ENCODE measurements around the gene FBN2.

The FBN2 gene

GRCh38 chr5:128243958-128244582 lies 294.0 kb downstream of the FBN2 start:
- Histone ChIP-seq H2AFZ (ENCODE audit: low read depth) (no peak overlapping the region), H3K4me3 (IDR thresholded peaks at IDR 0.05; ENCODE audit: insufficient read depth, low read depth, low read length) (no peak overlapping the region), H3K4me2 (no peak overlapping the region), H4K20me1 (ENCODE audit: insufficient read depth) (no peaks in the 10 kb centered on the region), H3K9ac (no peak overlapping the region), H3K27me3 (ENCODE audit: insufficient read depth, low read depth) (no peaks in the 10 kb centered on the region), H3K79me2 (ENCODE audit: insufficient read depth, low read depth) (no peaks in the 10 kb centered on the region), H3K27ac (no peak overlapping the region), H3K36me3 (ENCODE audit: insufficient read depth) (no peaks in the 10 kb centered on the region), H3K4me1 (ENCODE audit: low read depth, poor library complexity, severe bottlenecking) (no peaks in the 10 kb centered on the region)
- TF ChIP-seq, protein P1, sequence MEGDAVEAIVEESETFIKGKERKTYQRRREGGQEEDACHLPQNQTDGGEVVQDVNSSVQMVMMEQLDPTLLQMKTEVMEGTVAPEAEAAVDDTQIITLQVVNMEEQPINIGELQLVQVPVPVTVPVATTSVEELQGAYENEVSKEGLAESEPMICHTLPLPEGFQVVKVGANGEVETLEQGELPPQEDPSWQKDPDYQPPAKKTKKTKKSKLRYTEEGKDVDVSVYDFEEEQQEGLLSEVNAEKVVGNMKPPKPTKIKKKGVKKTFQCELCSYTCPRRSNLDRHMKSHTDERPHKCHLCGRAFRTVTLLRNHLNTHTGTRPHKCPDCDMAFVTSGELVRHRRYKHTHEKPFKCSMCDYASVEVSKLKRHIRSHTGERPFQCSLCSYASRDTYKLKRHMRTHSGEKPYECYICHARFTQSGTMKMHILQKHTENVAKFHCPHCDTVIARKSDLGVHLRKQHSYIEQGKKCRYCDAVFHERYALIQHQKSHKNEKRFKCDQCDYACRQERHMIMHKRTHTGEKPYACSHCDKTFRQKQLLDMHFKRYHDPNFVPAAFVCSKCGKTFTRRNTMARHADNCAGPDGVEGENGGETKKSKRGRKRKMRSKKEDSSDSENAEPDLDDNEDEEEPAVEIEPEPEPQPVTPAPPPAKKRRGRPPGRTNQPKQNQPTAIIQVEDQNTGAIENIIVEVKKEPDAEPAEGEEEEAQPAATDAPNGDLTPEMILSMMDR (conservative IDR thresholded peaks at IDR 0.05; ENCODE audit: low read depth, low read length) = no peak

GRCh38 chr5:128241051-128241695 lies 296.9 kb downstream of the FBN2 start:
- Histone ChIP-seq H3K9ac (no peak overlapping the region), H2AFZ (ENCODE audit: low read depth) (no peak overlapping the region), H3K4me3 (IDR thresholded peaks at IDR 0.05; ENCODE audit: insufficient read depth, low read depth, low read length) (no peak overlapping the region), H3K4me2 (no peak overlapping the region), H3K79me2 (ENCODE audit: insufficient read depth, low read depth) (no peaks in the 10 kb centered on the region), H3K27ac (no peak overlapping the region), H4K20me1 (ENCODE audit: insufficient read depth) (no peaks in the 10 kb centered on the region), H3K27me3 (ENCODE audit: insufficient read depth, low read depth) (no peaks in the 10 kb centered on the region), H3K36me3 (ENCODE audit: insufficient read depth) (no peaks in the 10 kb centered on the region), H3K4me1 (ENCODE audit: low read depth, poor library complexity, severe bottlenecking) (no peaks in the 10 kb centered on the region)
- TF ChIP-seq, protein P1 (conservative IDR thresholded peaks at IDR 0.05; ENCODE audit: low read depth, low read length) = no peak

DNA sequence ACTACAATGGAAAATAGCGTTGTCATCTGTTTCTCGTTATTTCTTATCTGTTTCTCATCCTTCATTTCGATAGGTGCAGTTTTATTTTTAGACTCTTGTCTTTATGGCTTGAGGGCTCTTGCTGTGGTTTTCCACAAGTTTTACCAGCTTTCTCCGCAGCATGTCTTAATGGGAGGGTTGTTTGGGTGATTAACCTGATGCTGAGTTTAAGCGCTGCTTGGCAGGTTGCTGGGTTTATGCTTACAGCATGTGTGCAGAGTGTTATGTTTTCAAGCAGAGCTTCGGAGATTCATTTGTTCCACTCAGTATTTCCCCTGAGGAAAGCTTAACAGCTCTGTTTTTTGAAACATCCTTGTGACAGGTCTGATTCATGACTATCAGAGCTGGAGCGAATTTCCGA lies 300.5 kb downstream of the FBN2 start:
- H3K4me2 ChIP-seq = no peak overlapping the region
- no peaks in the 10 kb centered on the region for H3K27me3 ChIP-seq (ENCODE audit: insufficient read depth, low read depth)
- H3K4me3 ChIP-seq (IDR thresholded peaks at IDR 0.05; ENCODE audit: insufficient read depth, low read depth, low read length) = no peak overlapping the region
- H3K27ac ChIP-seq = no peak overlapping the region
- TF ChIP-seq, protein P1 (conservative IDR thresholded peaks at IDR 0.05; ENCODE audit: low read depth, low read length) = no peak
- no peak overlapping the region for H2AFZ ChIP-seq (ENCODE audit: low read depth)
- H4K20me1 ChIP-seq (ENCODE audit: insufficient read depth) = no peaks in the 10 kb centered on the region
- no peaks in the 10 kb centered on the region for H3K36me3 ChIP-seq (ENCODE audit: insufficient read depth)
- no peaks in the 10 kb centered on the region for H3K4me1 ChIP-seq (ENCODE audit: low read depth, poor library complexity, severe bottlenecking)
- H3K9ac ChIP-seq = no peak overlapping the region
- H3K79me2 ChIP-seq (ENCODE audit: insufficient read depth, low read depth) = no peaks in the 10 kb centered on the region

DNA sequence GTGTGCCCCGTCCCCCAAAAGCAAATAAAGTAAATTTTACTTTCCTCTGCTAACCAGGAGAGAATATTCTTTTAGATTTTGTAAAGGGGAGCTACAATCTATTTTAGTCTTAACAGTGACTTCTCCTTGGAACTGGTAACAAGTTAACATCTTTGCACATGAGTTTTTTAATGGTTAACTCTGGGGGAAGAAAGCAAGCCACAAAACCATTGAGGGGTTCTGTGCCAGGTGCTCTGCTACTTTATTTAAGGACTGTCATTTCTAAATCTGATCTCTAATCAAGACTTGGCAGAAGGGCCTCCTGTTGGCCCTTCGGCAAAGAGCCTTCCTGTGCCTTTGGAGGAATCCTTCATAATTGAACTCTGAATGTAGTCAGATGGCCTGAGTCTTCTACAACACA lies 301.0 kb downstream of the FBN2 start:
- Histone ChIP-seq H2AFZ (ENCODE audit: low read depth) (no peak overlapping the region), H3K4me3 (IDR thresholded peaks at IDR 0.05; ENCODE audit: insufficient read depth, low read depth, low read length) (no peak overlapping the region), H3K36me3 (ENCODE audit: insufficient read depth) (no peaks in the 10 kb centered on the region), H3K9ac (no peak overlapping the region), H3K4me1 (ENCODE audit: low read depth, poor library complexity, severe bottlenecking) (no peaks in the 10 kb centered on the region), H3K4me2 (no peak overlapping the region), H3K27me3 (ENCODE audit: insufficient read depth, low read depth) (no peaks in the 10 kb centered on the region), H3K79me2 (ENCODE audit: insufficient read depth, low read depth) (no peaks in the 10 kb centered on the region), H3K27ac (no peak overlapping the region), H4K20me1 (ENCODE audit: insufficient read depth) (no peaks in the 10 kb centered on the region)
- TF ChIP-seq, protein P1 (conservative IDR thresholded peaks at IDR 0.05; ENCODE audit: low read depth, low read length) = no peak
